ENCODE measurements around the gene CMKLR1.

DNA sequence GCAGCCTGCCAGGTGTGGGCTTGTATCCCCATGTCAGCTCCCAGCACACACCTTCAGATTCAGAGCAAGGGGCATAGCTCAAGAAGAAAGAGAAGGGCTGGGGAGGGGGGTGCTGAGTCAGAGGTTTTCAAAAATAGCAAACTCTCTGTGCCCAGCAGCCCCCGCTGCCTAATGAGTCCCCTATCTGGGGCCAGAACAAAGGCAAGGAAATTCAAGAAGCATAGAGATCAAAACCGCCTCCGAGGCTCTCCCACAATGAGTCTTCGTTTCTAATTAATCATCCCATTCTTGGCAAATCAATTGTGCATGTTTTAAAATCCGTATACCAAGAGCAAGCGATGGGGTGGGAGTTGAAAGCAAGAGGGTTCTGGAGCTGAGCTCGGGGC is 19.5 kb upstream of the CMKLR1 start:
- no peak for TF ChIP-seq TAF1 (IDR thresholded peaks at IDR 0.05; ENCODE audit: borderline replicate concordance, insufficient read depth, low read length)
- no peak for TF ChIP-seq REST (IDR thresholded peaks at IDR 0.05; ENCODE audit: insufficient read depth in 1 of 2, low read depth in 2 of 2, low read length in 2 of 2)
- no peak for TF ChIP-seq POLR2AphosphoS5 (IDR thresholded peaks at IDR 0.05; ENCODE audit: low read depth, low read length)
- no peak for TF ChIP-seq SIN3A (IDR thresholded peaks at IDR 0.05; ENCODE audit: borderline replicate concordance, insufficient read depth, low read length)
- TF ChIP-seq FOXP2 (optimal IDR thresholded peaks at IDR 0.05; ENCODE audit: borderline replicate concordance, extremely low read depth, extremely low read length, insufficient read depth): no peak
